GM18951 (cell line): ENCODE results near the gene GEMIN7.

Experiments
- POLR2A ChIP-seq: IDR thresholded peaks from 4 replicates; pipeline ENCODE4 v1.6.1; 2011; ENCODE audit warnings: mild to moderate bottlenecking; ENCODE audit not compliant: insufficient read length, insufficient read depth; ENCODE audit errors: extremely low read depth
- in situ Hi-C: fragments of 300-500 bp; cut with MboI; formaldehyde crosslinking; loops from one replicate; pipeline ENCODE4 v1.12.0; 2022; ENCODE audit warnings: low sequenced_read_pairs, mixed read lengths, inconsistent platforms; ENCODE audit not compliant: unreplicated experiment

GEMIN7 gene

DNA sequence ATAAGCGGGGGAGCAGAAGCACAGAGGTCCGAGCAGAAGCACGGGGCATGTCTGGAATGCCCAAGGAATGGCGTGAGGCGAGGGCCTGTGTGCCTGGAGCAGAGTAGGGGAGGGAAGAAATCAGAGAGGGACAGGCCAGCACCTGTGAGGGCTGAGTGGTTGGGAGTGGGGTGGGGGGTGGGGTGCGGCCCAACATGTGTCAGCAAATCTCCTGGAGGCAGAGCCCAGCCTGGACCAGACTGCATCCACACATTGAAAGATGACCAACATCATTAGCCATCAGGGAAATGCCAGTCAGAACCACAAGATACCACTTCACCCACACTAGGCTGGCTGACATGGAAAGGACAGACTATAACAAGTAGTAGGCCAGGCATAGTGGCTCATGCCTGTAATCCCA, 29.0 kb upstream of the GEMIN7 start:
- in situ Hi-C loops, result no loop called here
- TF ChIP-seq POLR2A, result no peak

DNA sequence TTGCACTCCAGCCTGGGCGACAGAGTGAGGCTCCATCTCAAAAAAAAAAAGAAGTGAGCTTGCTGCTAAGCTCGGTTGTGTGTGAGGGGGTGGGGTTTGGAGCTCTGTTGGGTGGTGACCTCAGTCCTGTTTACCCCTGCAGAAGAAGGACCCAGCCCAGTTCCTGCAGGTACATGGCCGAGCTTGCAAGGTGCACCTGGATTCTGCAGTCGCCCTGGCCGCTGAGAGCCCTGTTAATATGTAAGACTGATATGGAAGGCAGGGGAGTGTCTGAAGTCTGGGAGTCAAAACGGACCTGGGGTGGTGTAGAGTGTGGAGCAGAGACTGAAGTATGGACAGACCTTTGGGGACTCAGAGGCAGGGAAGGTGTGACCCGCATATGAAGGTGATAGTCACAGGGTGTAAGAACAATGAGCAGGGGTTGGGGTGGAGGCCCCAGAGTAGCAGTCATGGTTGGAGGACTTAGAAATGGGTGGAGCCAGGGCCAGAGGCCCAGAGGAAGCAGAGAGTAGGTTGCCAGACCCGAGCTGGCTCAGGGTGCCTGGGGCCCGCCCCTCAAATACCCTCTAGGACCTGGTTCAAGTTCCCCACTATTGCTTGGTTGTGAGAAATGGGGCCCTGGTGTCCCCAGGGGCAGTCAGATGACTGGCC, 27.0 kb upstream of the GEMIN7 start:
- TF ChIP-seq POLR2A, result no peak
- in situ Hi-C loops, result no loop called here

DNA sequence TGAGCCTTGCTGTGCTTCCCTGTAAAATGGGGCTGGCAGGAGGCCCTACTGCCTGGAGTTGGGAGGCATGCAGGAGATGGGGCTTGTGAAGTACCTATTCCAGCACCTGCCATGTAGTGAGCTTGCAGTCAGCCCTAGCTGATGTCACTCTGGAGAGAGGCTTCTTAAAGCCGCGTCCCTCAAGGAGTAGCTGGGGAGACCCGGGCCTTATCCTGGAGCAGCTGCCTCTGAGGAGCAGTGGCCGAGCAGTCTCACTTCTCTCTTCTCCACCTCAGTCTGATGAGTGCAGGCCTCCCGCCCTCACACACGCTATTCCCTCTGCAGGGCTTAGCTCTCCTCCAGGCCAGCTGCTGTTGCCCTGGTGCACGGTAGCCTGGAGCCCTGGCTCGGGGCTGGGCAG, 22.2 kb upstream of the GEMIN7 start:
- no peak for TF ChIP-seq POLR2A
- in situ Hi-C loops, result loop anchor here (5.0 kb wide), 1 partner anchor 65 kb away; no protein-coding TSS in a partner anchor

DNA sequence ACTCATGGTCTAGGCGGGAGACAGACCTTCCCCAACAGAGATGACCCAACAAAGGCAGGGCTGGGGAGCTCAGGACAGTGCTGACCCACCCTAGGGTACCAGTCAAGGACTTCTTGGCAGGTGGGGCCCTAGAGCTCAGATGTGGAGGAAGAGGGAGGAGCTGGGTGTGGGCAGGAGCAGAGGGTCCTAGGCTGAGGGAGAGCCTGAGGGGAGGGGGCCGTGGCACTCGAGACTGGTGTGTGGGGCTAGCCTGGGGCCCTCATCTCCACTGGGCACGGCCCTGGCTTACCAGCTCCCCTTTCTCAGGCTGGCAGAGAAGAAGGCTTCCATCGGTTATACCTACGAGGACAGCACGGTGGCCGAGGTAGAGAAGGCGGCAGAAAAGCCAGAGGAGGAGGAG, 21.6 kb upstream of the GEMIN7 start:
- in situ Hi-C loops, result loop anchor here (5.0 kb wide), 1 partner anchor 65 kb away; no protein-coding TSS in a partner anchor
- TF ChIP-seq POLR2A, result no peak

DNA sequence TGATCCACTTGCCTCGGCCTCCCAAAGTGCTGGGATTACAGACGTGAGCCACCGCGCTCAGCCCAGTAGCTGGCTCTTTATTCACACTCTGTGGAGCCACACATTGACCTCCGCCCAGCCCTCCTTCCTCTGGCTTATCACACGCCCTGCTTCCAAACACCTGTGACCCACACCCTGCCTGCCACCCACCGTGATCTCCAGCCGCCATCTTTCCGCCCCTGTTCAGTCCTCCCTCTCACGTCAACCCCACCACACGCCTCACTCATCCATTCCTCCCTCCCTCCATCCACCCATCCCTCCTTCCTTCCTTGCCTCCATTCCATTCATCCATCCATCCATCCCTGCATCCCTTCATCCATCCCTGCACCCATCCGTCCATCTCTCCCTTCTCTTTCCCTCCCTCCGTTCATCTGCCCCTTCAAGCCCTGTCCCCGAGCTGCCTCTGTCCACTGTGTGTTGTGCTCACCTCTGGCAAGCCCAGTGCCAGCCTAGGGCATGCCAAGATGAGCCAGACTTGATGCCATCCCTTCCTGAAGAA, 20.4 kb upstream of the GEMIN7 start:
- TF ChIP-seq POLR2A, result no peak
- in situ Hi-C loops, result loop anchor here (5.0 kb wide), 1 partner anchor 66 kb away; no protein-coding TSS in a partner anchor

- in situ Hi-C loops, result loop anchor here (5.0 kb wide), 1 partner anchor 67 kb away; no protein-coding TSS in a partner anchor
- no peak for TF ChIP-seq POLR2A
These were observed 19.6 kb upstream of the GEMIN7 start for GRCh38 chr19:45059258-45059965.

GRCh38 chr19:45061965-45062364, 17.1 kb upstream of the GEMIN7 start:
- TF ChIP-seq POLR2A, result no peak
- in situ Hi-C loops, result no loop called here

DNA sequence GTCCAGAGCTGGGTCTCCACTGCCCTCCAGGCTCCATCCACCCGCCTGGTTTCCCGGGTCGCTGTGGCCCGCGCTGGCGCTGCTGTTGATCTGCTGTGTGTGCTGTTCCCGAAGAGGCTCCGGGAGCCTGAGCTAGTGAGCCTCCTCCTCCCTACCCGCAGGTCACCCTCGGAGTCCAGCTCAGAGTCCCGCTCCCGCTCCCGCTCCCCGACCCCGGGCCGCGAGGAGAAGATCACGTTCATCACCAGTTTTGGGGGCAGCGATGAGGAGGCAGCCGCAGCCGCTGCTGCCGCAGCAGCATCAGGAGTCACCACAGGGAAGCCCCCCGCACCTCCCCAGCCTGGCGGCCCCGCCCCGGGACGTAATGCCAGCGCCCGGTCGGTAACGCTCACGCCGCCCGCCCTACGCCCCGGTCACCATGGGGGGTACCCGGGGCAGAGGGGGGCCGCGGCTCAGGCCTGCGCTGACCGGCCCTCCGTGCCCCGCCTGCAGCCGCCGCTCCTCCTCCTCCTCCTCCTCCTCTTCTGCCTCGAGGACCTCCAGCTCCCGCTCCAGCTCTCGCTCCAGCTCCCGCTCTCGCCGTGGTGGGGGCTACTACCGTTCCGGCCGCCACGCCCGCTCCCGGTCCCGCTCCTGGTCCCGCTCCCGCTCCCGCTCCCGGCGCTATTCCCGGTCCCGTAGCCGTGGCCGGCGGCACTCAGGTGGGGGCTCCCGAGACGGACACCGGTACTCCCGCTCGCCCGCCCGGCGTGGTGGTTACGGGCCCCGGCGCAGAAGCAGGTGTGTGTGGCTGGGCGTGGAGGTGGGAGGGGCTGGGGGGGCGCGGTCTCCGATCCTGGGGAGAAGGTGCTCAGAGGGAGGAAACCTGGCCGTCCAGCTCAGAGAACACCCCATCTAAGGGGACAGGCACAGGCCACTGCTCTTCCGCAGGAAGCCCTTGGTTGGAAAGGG, 14.9 kb upstream of the GEMIN7 start:
- no peak for TF ChIP-seq POLR2A
- in situ Hi-C loops, result no loop called here

- in situ Hi-C loops, result no loop called here
These were observed 12.0 kb upstream of the GEMIN7 start for GRCh38 chr19:45066921-45067661.

DNA sequence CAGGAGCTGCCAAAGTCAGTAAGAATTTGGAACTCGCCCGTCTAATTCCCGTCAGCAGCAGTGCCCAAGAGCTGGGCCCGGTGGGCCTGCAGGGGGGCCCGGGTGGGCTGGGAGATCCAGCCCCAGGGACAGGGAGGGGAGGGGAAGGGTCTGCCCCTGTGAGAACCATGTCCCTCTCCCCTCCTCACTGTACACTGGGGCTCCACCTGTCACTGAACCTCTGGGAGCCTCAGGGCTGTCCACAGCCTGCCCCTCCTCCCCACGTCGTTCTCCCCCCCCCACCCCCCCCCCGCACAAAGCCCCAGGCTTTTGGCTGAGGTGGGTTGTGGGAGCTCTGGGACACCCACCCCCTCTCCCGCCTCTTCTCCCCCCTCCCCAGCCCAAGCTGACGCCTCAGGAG, 11.0 kb upstream of the GEMIN7 start:
- TF ChIP-seq POLR2A, result no peak
- in situ Hi-C loops, result no loop called here

More at GRCh38 chr19:45066921-45067661, 12.0 kb upstream of the GEMIN7 start:
- TF ChIP-seq POLR2A, result no peak

- TF ChIP-seq POLR2A, result peak; percentile 11
- in situ Hi-C loops, result no loop called here
These were observed 10.0 kb upstream of the GEMIN7 start for GRCh38 chr19:45069056-45069455.

GRCh38 chr19:45070214-45070613, 8.8 kb upstream of the GEMIN7 start:
- in situ Hi-C loops, result no loop called here
- TF ChIP-seq POLR2A, result no peak

DNA sequence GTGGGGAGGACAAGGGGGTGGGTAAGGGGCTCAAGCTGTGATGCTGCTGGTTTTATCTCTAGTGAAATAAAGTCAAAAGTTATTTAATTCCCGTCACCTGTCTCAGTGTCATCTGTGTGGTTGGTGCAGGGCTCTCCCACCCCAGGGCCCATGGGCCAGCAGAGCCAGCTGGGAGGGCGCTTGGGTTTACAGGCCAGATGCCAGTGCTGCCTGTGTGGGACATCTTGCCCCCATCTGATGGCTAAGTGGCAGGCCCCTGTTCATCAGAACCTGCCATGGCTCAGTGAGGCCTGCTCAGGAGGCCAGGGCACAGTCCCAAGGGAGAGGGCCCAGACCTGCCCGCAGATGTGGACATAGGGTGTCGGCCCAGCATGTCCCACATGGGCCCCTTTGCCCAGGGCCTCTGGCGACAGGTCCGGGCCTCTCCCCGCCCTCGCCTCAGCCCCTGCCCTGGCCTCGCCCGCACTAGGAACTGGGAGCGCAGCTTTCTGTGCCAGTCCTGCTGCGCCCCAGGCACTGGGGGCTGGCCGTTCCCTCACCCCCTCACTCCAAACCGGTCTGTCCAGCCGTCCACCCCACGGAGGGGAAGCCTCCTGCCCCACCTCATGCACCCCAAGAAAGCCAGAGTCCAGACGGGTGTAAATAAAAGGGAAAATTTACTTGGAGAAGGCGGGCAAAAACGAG, 8.1 kb upstream of the GEMIN7 start:
- TF ChIP-seq POLR2A, result peak; percentile 33
- in situ Hi-C loops, result no loop called here
